ENCODE results near the gene PBX1. TPM values are rescaled to one million over a fixed set of nuclear protein-coding genes. Genes with fewer than 3 reads are reported as not detected.

PBX1 gene
- total and polyA plus RNA-seq, 8 donors = 11.0 to 113 (median 23.0) TPM

- Histone ChIP-seq H3K36me3 (no peaks in the 10 kb centered on the region), H3K27ac (peak overlapping the region in 4 of 5 donors; percentile 53 to 81 (median 69)), H3K4me3 (no peak overlapping the region), H3K4me1 (peaks cover 15 to 80% (median 41%) of the 10 kb centered on the region in 4 donors), H3K27me3 (no peaks in the 10 kb centered on the region), H3K9me3 (no peaks in the 10 kb centered on the region)
- DNase-seq = no peak
- TF ChIP-seq POLR2AphosphoS5 (IDR thresholded peaks at IDR 0.05) = no peak
- TF ChIP-seq CTCF (IDR thresholded peaks at IDR 0.05) = no peak
- TF ChIP-seq POLR2A (IDR thresholded peaks at IDR 0.05) = no peak
- TF ChIP-seq EP300 (IDR thresholded peaks at IDR 0.05) = no peak
- intact Hi-C loops (cut with DNase I; ENCODE audit: low total_unique reads) = no loop called here
- WGBS, 5 donors = 64 to 80% (median 69%) methylated on average over 1 of the region's 1 CpG
Measured at GRCh38 chr1:164781972-164782371, 223.0 kb downstream of the PBX1 start.

DNA sequence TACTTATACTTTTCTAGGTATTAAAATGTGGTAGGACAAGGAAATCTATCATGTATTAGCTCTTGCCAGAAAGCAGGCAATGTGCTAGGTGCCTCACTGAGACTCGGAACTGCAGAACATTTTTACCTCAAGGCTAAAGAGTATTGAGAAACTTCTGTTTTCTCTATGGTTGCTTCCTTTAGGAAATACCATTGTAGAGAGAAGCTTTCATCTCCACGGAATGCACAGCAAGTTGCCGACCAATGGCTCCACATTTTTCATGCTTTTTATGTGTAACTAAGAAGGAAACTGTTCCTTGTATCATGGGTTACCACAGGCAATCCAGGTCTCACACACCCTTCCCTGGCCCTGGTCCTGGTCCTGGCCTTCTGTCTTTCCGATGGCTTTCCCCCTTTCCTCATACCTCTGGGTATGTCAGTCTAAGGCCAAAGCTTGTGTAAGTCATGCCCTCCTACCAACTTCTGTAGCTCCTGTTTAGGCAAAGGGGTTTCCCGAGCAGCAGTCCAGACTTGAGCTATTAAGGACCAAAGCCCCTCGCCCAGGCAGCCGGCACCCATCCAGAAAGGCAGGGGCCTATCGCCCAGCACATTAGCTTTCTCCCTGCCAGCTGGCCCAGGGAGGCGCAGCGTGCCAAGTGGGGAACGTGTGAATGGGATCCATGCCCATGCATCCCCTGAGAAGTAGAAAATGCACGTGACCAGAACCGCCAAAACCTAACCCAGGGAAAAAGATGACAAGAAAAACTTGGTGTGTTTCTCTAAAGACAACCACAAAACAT lies 225.0 kb downstream of the PBX1 start:
- DNase-seq = no peak
- no peak overlapping the region for H3K4me3 ChIP-seq
- H3K9me3 ChIP-seq = no peaks in the 10 kb centered on the region
- no peaks in the 10 kb centered on the region for H3K27me3 ChIP-seq
- WGBS, 5 donors = 80 to 93% (median 83%) methylated on average over 13 of the region's 13 CpGs
- H3K27ac ChIP-seq = peak overlapping the region in 4 of 5 donors; percentile 9 to 81 (median 56)
- H3K36me3 ChIP-seq = no peaks in the 10 kb centered on the region
- no peak for TF ChIP-seq POLR2A (IDR thresholded peaks at IDR 0.05)
- no peak for TF ChIP-seq POLR2AphosphoS5 (IDR thresholded peaks at IDR 0.05)
- TF ChIP-seq CTCF (IDR thresholded peaks at IDR 0.05) = no peak
- TF ChIP-seq EP300 (IDR thresholded peaks at IDR 0.05) = no peak
- peaks cover 23 to 81% (median 53%) of the 10 kb centered on the region in 4 donors for H3K4me1 ChIP-seq
- intact Hi-C loops (cut with DNase I; ENCODE audit: low total_unique reads) = no loop called here

GRCh38 chr1:164784960-164785359 lies 226.0 kb downstream of the PBX1 start:
- intact Hi-C loops (cut with DNase I; ENCODE audit: low total_unique reads) = no loop called here
- WGBS, 5 donors = 85 to 93% (median 91%) methylated on average over 6 of the region's 6 CpGs

More at GRCh38 chr1:164784960-164785359, 226.0 kb downstream of the PBX1 start:
- H3K36me3 ChIP-seq = no peaks in the 10 kb centered on the region
- TF ChIP-seq EP300 (IDR thresholded peaks at IDR 0.05) (no peak), POLR2AphosphoS5 (IDR thresholded peaks at IDR 0.05) (no peak), POLR2A (IDR thresholded peaks at IDR 0.05) (no peak), CTCF (IDR thresholded peaks at IDR 0.05) (no peak)
- no peak overlapping the region for H3K4me3 ChIP-seq
- H3K27me3 ChIP-seq = no peaks in the 10 kb centered on the region
- peak overlapping the region in 4 of 5 donors; percentile 13 to 81 (median 74) for H3K27ac ChIP-seq
- DNase-seq = no peak
- peaks cover 23 to 81% (median 52%) of the 10 kb centered on the region in 4 donors for H3K4me1 ChIP-seq
- H3K9me3 ChIP-seq = no peaks in the 10 kb centered on the region
